Gastrocnemius medialis (tissue), 4 donors: ENCODE results near the gene BBS1. TPM values are rescaled to one million over a fixed set of nuclear protein-coding genes. Genes with fewer than 3 reads are reported as not detected.

Experiments used
- ATAC-seq, 2 donors: fragments of 150-250 bp; one replicate each; pipeline ENCODE4 v1.9.1; 2016
- DNase-seq, 2 donors: peaks; one replicate each; pipeline ENCODE4 v3.0.0-alpha.2; 2019
- H3K27ac ChIP-seq, 4 donors: fragments of 200-600 bp; sonication (generic); 1 replicate in 1 of 4; 2 replicates in 3 of 4; pipeline ENCODE4 v1.5.1; 2016 to 2018; ENCODE audit warnings: mild to moderate bottlenecking in 2 of 4, moderate library complexity in 1 of 4
- H3K27me3 ChIP-seq, 3 donors: fragments of 200-600 bp; sonication (generic) in 2 of 3; 1 replicate in 1 of 3; 2 replicates in 2 of 3; pipeline versions ENCODE4 v1.5.1 to v1.6.0; 2016 to 2019; ENCODE audit warnings: mild to moderate bottlenecking in 1 of 3, moderate library complexity in 1 of 3
- H3K36me3 ChIP-seq, 2 donors: fragments of 200-600 bp; sonication (generic) in 1 of 2; one replicate each; pipeline ENCODE4 v1.5.1; 2017 to 2018
- H3K4me1 ChIP-seq, 2 donors: fragments of 200-600 bp; sonication (generic) in 1 of 2; one replicate each; pipeline ENCODE4 v1.5.1; 2016 to 2017; ENCODE audit warnings: mild to moderate bottlenecking in 2 of 2
- H3K4me3 ChIP-seq, 4 donors: fragments of 200-600 bp; sonication (generic) in 3 of 4; 1 replicate in 1 of 4; 2 replicates in 3 of 4; pipeline ENCODE4 v1.5.1; 2016 to 2019; ENCODE audit warnings: mild to moderate bottlenecking in 2 of 4
- H3K9me3 ChIP-seq, 3 donors: fragments of 200-600 bp; sonication (generic) in 2 of 3; 1 replicate in 1 of 3; 2 replicates in 2 of 3; pipeline ENCODE4 v1.5.1; 2016 to 2019
- POLR2A ChIP-seq, 2 donors: fragments of 450-650 bp; IDR thresholded peaks; one replicate each; pipeline ENCODE4 v1.6.1; 2017; ENCODE audit warnings: antibody characterized with exemption in 2 of 2, mild to moderate bottlenecking in 2 of 2, moderate library complexity in 2 of 2
- in situ Hi-C, 4 donors: fragments of 200-750 bp; cut with MboI; loops; one replicate each; pipeline versions ENCODE4 v1.15.0 to v1.8.0; 2017; ENCODE audit warnings: low sequenced_read_pairs in 4 of 4
- intact Hi-C: fragments of 100-400 bp; cut with DNase I; formaldehyde crosslinking; loops from one replicate; pipeline ENCODE4 v1.15.1; 2023; ENCODE audit warnings: low total_unique reads
- total RNA-seq, 4 donors: library from RNA; depleted of rRNA; stranded (reverse); fragments of >200 nt; gene quantifications; one replicate each; pipeline versions ENCODE4 v1.1.0 to v1.2.3, GENCODE V29; 2016
- TF ChIP-seq, protein P1 (sequence below), 5 experiments: fragments of 450-650 bp in 3 of 5; fragments of 200-600 bp in 2 of 5; sonication (generic) in 2 of 5; IDR thresholded peaks in 4 of 5; conservative IDR thresholded peaks in 1 of 5; 1 replicate in 4 of 5; 2 replicates in 1 of 5; pipeline ENCODE4 v1.5.1; 2016 to 2019; ENCODE audit warnings: antibody characterized with exemption in 5 of 5, mild to moderate bottlenecking in 3 of 5, moderate library complexity in 3 of 5

The BBS1 gene
- total RNA-seq, 4 donors from 2014 or later = 19.8 to 34.5 (median 31.2) TPM

DNA sequence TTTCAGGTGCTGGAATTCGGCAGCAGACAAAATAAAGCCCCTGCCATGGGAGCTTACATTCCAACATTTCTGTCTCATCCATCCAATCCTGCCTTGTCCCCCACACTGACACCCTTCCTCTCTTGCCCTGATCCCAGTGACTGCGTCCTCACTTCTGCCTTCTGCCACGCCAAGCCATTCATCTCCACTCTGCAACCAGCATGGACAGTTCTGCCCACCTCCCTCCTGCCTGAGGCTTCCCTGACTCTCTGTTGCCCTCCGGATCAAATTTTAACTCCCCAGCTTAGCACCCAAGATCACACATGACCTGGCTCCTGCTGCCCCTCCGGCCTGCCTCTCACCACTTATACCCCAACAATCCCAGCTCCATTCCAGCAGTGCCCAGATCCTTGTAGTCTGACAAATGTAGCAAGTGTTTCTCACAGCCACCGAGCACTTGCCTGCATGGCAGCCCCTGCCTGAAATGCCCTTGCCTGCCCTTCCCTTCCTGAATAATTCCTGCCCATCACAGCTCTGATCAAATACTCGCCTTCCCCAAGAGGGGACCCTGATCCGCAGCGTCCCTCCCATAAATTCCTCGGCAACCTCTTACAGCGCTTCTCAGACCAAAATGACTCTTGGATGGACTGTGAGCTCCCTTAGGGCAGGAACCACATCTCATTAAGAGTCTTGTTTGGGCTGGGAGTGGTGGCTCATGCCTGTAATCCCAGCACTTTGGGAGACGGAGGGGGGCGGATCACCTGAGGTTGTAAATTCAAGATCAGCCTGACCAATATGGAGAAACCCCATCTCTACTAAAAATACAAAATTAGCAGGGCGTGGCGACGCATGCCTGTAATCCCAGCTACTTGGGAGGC, 38.6 kb downstream of the BBS1 start:
- Histone ChIP-seq H3K9me3 (no peaks in the 10 kb centered on the region), H3K4me3 (no peak overlapping the region), H3K36me3 (no peaks in the 10 kb centered on the region), H3K27ac (peak overlapping the region in 3 of 4 donors; percentile 79 to 94 (median 88)), H3K27me3 (no peaks in the 10 kb centered on the region), H3K4me1 (peaks cover 25 to 36% of the 10 kb centered on the region in 2 donors)
- intact Hi-C loops = loop anchor here (2.0 kb wide), 1 partner anchor 68 kb away; the partner anchor contains the start of gene RBM14
- TF ChIP-seq POLR2A (IDR thresholded peaks at IDR 0.05) = no peak
- TF ChIP-seq, protein P1, sequence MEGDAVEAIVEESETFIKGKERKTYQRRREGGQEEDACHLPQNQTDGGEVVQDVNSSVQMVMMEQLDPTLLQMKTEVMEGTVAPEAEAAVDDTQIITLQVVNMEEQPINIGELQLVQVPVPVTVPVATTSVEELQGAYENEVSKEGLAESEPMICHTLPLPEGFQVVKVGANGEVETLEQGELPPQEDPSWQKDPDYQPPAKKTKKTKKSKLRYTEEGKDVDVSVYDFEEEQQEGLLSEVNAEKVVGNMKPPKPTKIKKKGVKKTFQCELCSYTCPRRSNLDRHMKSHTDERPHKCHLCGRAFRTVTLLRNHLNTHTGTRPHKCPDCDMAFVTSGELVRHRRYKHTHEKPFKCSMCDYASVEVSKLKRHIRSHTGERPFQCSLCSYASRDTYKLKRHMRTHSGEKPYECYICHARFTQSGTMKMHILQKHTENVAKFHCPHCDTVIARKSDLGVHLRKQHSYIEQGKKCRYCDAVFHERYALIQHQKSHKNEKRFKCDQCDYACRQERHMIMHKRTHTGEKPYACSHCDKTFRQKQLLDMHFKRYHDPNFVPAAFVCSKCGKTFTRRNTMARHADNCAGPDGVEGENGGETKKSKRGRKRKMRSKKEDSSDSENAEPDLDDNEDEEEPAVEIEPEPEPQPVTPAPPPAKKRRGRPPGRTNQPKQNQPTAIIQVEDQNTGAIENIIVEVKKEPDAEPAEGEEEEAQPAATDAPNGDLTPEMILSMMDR (IDR thresholded peaks at IDR 0.05 in 4 of 5, conservative IDR thresholded peaks at IDR 0.05 in 1 of 5) = no peak
- ATAC-seq (no peak), DNase-seq (no peak)
- in situ Hi-C loops = no loop called here

DNA sequence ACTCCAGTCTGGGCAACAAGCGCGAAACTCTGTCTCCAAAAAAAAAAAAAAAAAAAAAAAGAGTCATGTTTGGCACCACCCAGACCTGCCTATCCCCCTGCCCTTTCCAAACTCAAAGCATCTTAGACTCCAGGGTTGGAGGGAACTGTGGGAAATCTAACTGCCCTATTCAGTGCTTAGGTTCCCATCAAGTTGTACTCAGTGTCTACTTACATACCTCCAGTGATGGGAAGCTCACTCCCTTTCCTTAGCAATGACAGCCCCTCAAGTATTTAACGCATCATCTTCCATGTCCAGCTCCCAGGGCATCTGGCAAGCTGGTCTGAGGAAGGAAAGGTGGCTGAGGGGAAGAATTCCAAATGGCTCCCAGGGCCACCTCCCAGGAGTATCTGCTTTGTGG, 39.3 kb downstream of the BBS1 start:
- Histone ChIP-seq H3K27ac (peak overlapping the region in 1 of 4 donors; percentile 94), H3K9me3 (no peaks in the 10 kb centered on the region), H3K4me3 (no peak overlapping the region), H3K4me1 (peaks cover 25 to 35% of the 10 kb centered on the region in 2 donors), H3K27me3 (no peaks in the 10 kb centered on the region), H3K36me3 (no peaks in the 10 kb centered on the region)
- DNase-seq (no peak), ATAC-seq (no peak)
- no peak for TF ChIP-seq POLR2A (IDR thresholded peaks at IDR 0.05)
- in situ Hi-C loops = no loop called here
- intact Hi-C loops = loop anchor here (2.0 kb wide), 1 partner anchor 67 kb away; the partner anchor contains the start of gene RBM14

DNA sequence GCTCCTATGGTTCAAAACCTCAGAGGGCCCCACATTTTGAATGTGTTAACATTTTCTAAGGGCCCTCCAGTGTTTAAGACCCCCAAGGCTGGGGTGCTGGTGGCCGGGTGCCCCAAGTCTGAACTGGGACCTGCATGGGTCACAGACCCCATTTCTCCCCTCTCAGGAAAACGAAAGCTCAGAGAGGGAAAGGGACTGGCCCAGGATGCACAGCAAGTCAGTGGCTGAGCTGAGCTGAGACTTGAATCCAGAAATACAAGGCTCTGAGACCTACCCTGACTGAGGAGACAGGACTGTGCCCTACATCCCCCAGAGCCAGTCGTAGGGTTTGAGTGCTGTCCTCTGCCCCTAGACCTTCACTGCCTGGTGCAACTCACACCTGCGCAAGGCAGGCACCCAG, 40.5 kb downstream of the BBS1 start:
- Histone ChIP-seq H3K4me1 (peaks cover 18 to 28% of the 10 kb centered on the region in 2 donors), H3K9me3 (no peaks in the 10 kb centered on the region), H3K27ac (peak overlapping the region in 2 of 4 donors; percentile 44 to 94), H3K4me3 (no peak overlapping the region), H3K36me3 (no peaks in the 10 kb centered on the region), H3K27me3 (no peaks in the 10 kb centered on the region)
- DNase-seq (no peak), ATAC-seq (no peak)
- in situ Hi-C loops = no loop called here
- intact Hi-C loops = no loop called here
- no peak for TF ChIP-seq POLR2A (IDR thresholded peaks at IDR 0.05)
- TF ChIP-seq, protein P1 (IDR thresholded peaks at IDR 0.05 in 4 of 5, conservative IDR thresholded peaks at IDR 0.05 in 1 of 5) = no peak

DNA sequence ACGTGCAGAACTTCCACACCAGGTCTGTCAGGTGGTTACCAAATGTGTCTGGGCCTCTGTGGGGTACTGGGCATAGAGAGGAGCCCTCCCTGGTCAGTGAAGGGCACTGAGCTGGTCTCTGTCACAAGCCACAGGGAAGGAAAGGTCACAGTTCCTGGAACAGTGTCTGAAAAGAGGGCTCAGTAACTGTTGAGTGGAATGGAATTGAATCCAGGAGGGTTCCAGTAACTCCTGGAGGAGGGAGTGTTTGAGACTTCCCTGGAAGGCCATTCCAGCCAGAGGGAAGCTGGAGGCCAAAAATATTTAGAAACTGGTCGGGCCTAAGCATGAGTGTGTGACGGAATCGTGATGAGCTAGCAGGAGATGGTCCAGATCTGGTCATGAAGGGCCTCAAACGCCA, 44.2 kb downstream of the BBS1 start:
- Histone ChIP-seq H3K9me3 (no peaks in the 10 kb centered on the region), H3K36me3 (no peaks in the 10 kb centered on the region), H3K4me3 (no peak overlapping the region), H3K27me3 (peaks cover 0 to 6% (median 0%) of the 10 kb centered on the region in 3 donors), H3K4me1 (peaks cover 6 to 10% of the 10 kb centered on the region in 2 donors), H3K27ac (peak overlapping the region in 1 of 4 donors; percentile 44)
- ATAC-seq (no peak), DNase-seq (no peak)
- in situ Hi-C loops (no loop called here), intact Hi-C loops (no loop called here)
- TF ChIP-seq, protein P1 (IDR thresholded peaks at IDR 0.05 in 4 of 5, conservative IDR thresholded peaks at IDR 0.05 in 1 of 5) = no peak
- TF ChIP-seq POLR2A (IDR thresholded peaks at IDR 0.05) = no peak

DNA sequence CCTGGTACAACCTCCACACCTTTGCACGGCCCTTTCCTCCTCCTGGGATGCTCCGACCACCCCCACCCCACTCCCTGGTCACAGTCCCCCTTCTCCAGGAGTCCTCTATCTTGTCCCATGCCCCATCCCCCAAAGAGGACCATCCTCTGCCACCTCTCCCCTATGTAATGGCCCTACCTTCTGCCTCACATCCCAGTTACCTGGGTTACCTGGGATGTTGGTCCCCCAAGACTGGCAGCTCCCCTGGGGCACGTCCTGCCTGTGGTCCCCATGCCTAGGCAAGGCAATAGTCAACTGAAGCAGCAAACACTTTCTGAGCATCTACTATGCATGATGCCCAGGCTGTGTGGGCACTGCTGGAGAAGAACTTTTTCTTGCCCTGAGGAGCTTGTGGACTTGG, 45.0 kb downstream of the BBS1 start:
- Histone ChIP-seq H3K27ac (no peak overlapping the region), H3K36me3 (no peaks in the 10 kb centered on the region), H3K27me3 (peaks cover 0 to 6% (median 0%) of the 10 kb centered on the region in 3 donors), H3K4me1 (peaks cover 6 to 10% of the 10 kb centered on the region in 2 donors), H3K9me3 (no peaks in the 10 kb centered on the region), H3K4me3 (no peak overlapping the region)
- ATAC-seq = no peak
- intact Hi-C loops (no loop called here), in situ Hi-C loops (no loop called here)
- no peak for DNase-seq
- TF ChIP-seq, protein P1 (IDR thresholded peaks at IDR 0.05 in 4 of 5, conservative IDR thresholded peaks at IDR 0.05 in 1 of 5) = no peak
- TF ChIP-seq POLR2A (IDR thresholded peaks at IDR 0.05) = no peak
